AG04450 (cell line): ENCODE measurements around the gene GPRIN2. TPM values are rescaled to one million over a fixed set of nuclear protein-coding genes. Genes with fewer than 3 reads are reported as not detected.
"Not testable (repeated sequence)": the region's sequence is repeated elsewhere in the genome, so short reads cannot be mapped to it uniquely, and the experiment has no call there.

Experiments used
- CTCF ChIA-PET: fragments of 300-600, 350-600 bp; formaldehyde crosslinking; extraction: SDS; loops from one replicate; lab custom pipeline; 2022; ENCODE audit warnings: antibody characterized with exemption, inconsistent platforms; lab: Charles Lee
- POLR2A ChIA-PET: fragments of 350-600 bp; formaldehyde crosslinking; extraction: SDS; loops from one replicate; lab custom pipeline; 2021; ENCODE audit warnings: antibody characterized with exemption, inconsistent platforms; lab: Yijun Ruan, JAX
- DNase-seq: peaks from one replicate; pipeline ENCODE4 v3.0.0-alpha.2; 2011; ENCODE audit warnings: low read depth, low spot score
- H3K27ac ChIP-seq: one replicate; pipeline ENCODE4 v1.5.1; 2012; ENCODE audit warnings: low read depth, low read length, control low read depth
- H3K27me3 ChIP-seq: one replicate; pipeline ENCODE4 v1.6.0; 2012; ENCODE audit warnings: low read length; ENCODE audit not compliant: control insufficient read depth, insufficient read depth
- H3K4me3 ChIP-seq: 2 replicates; pipeline ENCODE4 v1.5.1; 2011; ENCODE audit warnings: mild to moderate bottlenecking, low read depth, low read length, control low read depth
- H3K9me3 ChIP-seq: 2 replicates; pipeline ENCODE4 v1.5.1; 2012; ENCODE audit warnings: low read length; ENCODE audit not compliant: control insufficient read depth, insufficient read depth
- polyA plus RNA-seq: library from polyadenylated mRNA; depleted of rRNA; stranded (reverse); fragments of >200 nt; gene quantifications from 2 replicates; pipeline ENCODE4 v1.2.3, GENCODE V29; 2011

GPRIN2 gene
- polyA plus RNA-seq, 1 experiment, result not detected

GRCh38 chr10:46584196-46584595 is 27.7 kb upstream of the GPRIN2 start:
- H3K9me3 ChIP-seq, POLR2A ChIA-PET, CTCF ChIA-PET, H3K27me3 ChIP-seq, H3K4me3 ChIP-seq, DNase-seq, H3K27ac ChIP-seq: not testable (repeated sequence)

GRCh38 chr10:46582568-46582967 is 26.1 kb upstream of the GPRIN2 start:
- H3K27ac ChIP-seq, POLR2A ChIA-PET, CTCF ChIA-PET, DNase-seq, H3K9me3 ChIP-seq, H3K4me3 ChIP-seq, H3K27me3 ChIP-seq: not testable (repeated sequence)

- POLR2A ChIA-PET, H3K4me3 ChIP-seq: not testable (repeated sequence)
These were observed 25.5 kb upstream of the GPRIN2 start for GRCh38 chr10:46581997-46582396.

GRCh38 chr10:46579378-46579777 is 22.9 kb upstream of the GPRIN2 start:
- DNase-seq, H3K4me3 ChIP-seq, H3K27me3 ChIP-seq, H3K27ac ChIP-seq, H3K9me3 ChIP-seq, CTCF ChIA-PET, POLR2A ChIA-PET: not testable (repeated sequence)

More at GRCh38 chr10:46581997-46582396, 25.5 kb upstream of the GPRIN2 start:
- CTCF ChIA-PET, H3K27me3 ChIP-seq, DNase-seq, H3K9me3 ChIP-seq, H3K27ac ChIP-seq: not testable (repeated sequence)

GRCh38 chr10:46578474-46579178 is 22.2 kb upstream of the GPRIN2 start, which contains the start of gene SYT15:
Gene SYT15, plus strand, starts transcription at chr10:46579128. Its CDS starts 41 bp downstream, at chr10:46579169.
- CTCF ChIA-PET, H3K4me3 ChIP-seq: not testable (repeated sequence)

GRCh38 chr10:46577624-46578473 is 21.4 kb upstream of the GPRIN2 start:
- H3K9me3 ChIP-seq, H3K4me3 ChIP-seq, H3K27me3 ChIP-seq, POLR2A ChIA-PET, DNase-seq, H3K27ac ChIP-seq, CTCF ChIA-PET: not testable (repeated sequence)

More at GRCh38 chr10:46578474-46579178, 22.2 kb upstream of the GPRIN2 start, which contains the start of gene SYT15:
- H3K9me3 ChIP-seq, H3K27ac ChIP-seq, H3K27me3 ChIP-seq, DNase-seq, POLR2A ChIA-PET: not testable (repeated sequence)

GRCh38 chr10:46573884-46574283 is 17.4 kb upstream of the GPRIN2 start:
- H3K9me3 ChIP-seq, CTCF ChIA-PET, POLR2A ChIA-PET, H3K27ac ChIP-seq, H3K4me3 ChIP-seq, DNase-seq, H3K27me3 ChIP-seq: not testable (repeated sequence)

GRCh38 chr10:46573314-46573713 is 16.9 kb upstream of the GPRIN2 start:
- CTCF ChIA-PET, result not testable (repeated sequence)

GRCh38 chr10:46572765-46573164 is 16.3 kb upstream of the GPRIN2 start:
- POLR2A ChIA-PET, H3K27me3 ChIP-seq, H3K4me3 ChIP-seq, H3K9me3 ChIP-seq, DNase-seq, H3K27ac ChIP-seq, CTCF ChIA-PET: not testable (repeated sequence)

More at GRCh38 chr10:46573314-46573713, 16.9 kb upstream of the GPRIN2 start:
- DNase-seq, H3K27ac ChIP-seq, H3K9me3 ChIP-seq, H3K4me3 ChIP-seq, H3K27me3 ChIP-seq, POLR2A ChIA-PET: not testable (repeated sequence)

GRCh38 chr10:46570655-46571054 is 14.2 kb upstream of the GPRIN2 start:
- H3K4me3 ChIP-seq, CTCF ChIA-PET, H3K27me3 ChIP-seq, H3K27ac ChIP-seq, POLR2A ChIA-PET, H3K9me3 ChIP-seq, DNase-seq: not testable (repeated sequence)

- H3K9me3 ChIP-seq, DNase-seq, H3K4me3 ChIP-seq, H3K27me3 ChIP-seq, CTCF ChIA-PET, POLR2A ChIA-PET, H3K27ac ChIP-seq: not testable (repeated sequence)
These were observed 10.7 kb upstream of the GPRIN2 start for GRCh38 chr10:46567151-46567550.
